GM12891 (cell line): ENCODE results near the gene GLYR1.

Experiments
- PAX5 ChIP-seq: IDR thresholded peaks from 2 replicates; pipeline ENCODE4 v1.6.1; 2011; ENCODE audit warnings: low read length, moderate library complexity, mild to moderate bottlenecking; ENCODE audit not compliant: insufficient read depth, severe bottlenecking
- POLR2A ChIP-seq: IDR thresholded peaks from 2 replicates; pipeline ENCODE4 v1.6.1; 2011; ENCODE audit warnings: low read depth, low read length, control low read depth
- POLR2AphosphoS5 ChIP-seq: IDR thresholded peaks from 2 replicates; pipeline ENCODE4 v1.6.1; 2011; ENCODE audit warnings: low read depth, low read length, control low read depth
- POU2F2 ChIP-seq: IDR thresholded peaks from 2 replicates; pipeline ENCODE4 v1.6.1; 2011; ENCODE audit warnings: low read depth, mild to moderate bottlenecking, control low read depth, low read length, moderate library complexity
- TAF1 ChIP-seq: IDR thresholded peaks from 2 replicates; pipeline ENCODE4 v1.6.1; 2011; ENCODE audit warnings: low read depth, low read length, control low read depth

DNA sequence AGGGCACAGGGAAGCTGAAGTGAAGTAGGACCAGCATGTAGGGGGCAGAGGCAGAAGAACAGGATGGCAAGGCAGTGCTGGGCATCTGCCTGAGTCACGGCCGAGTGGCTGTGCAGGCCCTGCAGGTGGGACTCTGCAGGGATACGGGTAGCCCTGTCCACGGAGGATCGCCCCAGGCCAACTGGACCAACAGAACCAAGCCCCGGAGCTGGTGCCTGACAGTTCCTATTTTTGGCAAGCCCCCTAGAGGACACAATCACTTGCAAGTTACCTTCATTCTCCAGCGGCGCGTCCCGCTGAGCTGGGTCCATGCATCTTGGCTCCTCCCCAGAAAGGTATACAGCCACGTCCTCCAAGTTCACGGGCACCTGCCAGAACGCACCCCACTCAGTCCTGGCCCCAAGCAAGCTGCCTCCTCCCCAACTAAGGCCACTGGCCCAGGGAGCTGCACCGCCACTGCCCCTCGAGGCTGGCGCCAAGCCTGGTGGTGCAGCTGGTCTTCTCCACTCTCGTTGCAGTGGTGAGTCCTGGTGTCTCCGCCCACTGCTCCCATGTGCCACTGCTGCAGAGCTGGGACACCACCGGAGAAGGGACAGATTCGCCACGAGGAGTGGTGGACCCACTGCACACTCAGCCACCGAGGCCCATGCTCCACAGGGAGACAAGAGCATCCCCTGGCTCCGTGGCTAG lies 86.7 kb downstream of the GLYR1 start:
- TF ChIP-seq POLR2AphosphoS5 (no peak), POLR2A (no peak), TAF1 (no peak), POU2F2 (no peak), PAX5 (no peak)
